H1 (cell line): Measurements from ENCODE around the gene DLGAP3. TPM values are rescaled to one million over a fixed set of nuclear protein-coding genes. Genes with fewer than 3 reads are reported as not detected.

ENCODE experiments used
- CTCF ChIA-PET: fragments of 300-600 bp; sonication (Branson Sonifier 250); formaldehyde crosslinking; loops from one replicate; lab custom pipeline; 2021; ENCODE audit not compliant: partially characterized antibody; lab: Charles Lee
- POLR2A ChIA-PET: fragments of 300-600 bp; sonication (Branson Sonifier 250); formaldehyde crosslinking; loops from one replicate; lab custom pipeline; 2021; ENCODE audit warnings: inconsistent platforms; ENCODE audit not compliant: partially characterized antibody; lab: Charles Lee
- DNase-seq, 2 experiments: peaks; one replicate each; pipeline versions ENCODE4 v3.0.0 to v3.0.0-alpha.2; 2010 to 2022; ENCODE audit warnings: low spot score in 2 of 2, low read depth in 1 of 2, mixed read lengths in 1 of 2
- FAIRE-seq: peaks from 2 replicates; lab custom pipeline; 2011; peaks lifted over from hg19 to GRCh38; lab: Jason Lieb, UNC
- H2AFZ ChIP-seq: 2 replicates; pipeline ENCODE4 v1.8.1; 2012; ENCODE audit warnings: low read length, inconsistent platforms
- H2AK5ac ChIP-seq: 2 replicates; pipeline ENCODE4 v1.6.1; 2013; ENCODE audit warnings: low read depth, low read length
- H2BK120ac ChIP-seq: replicated peaks from 2 replicates; pipeline ENCODE3; 2013; ENCODE audit warnings: low read depth, low read length, inconsistent platforms
- H2BK12ac ChIP-seq: 2 replicates; pipeline ENCODE4 v1.6.1; 2013; ENCODE audit warnings: low read depth, low read length
- H2BK15ac ChIP-seq: 2 replicates; pipeline ENCODE4 v1.6.1; 2013; ENCODE audit warnings: low read length
- H2BK20ac ChIP-seq: 2 replicates; pipeline ENCODE4 v1.6.1; 2013; ENCODE audit warnings: low read length
- H2BK5ac ChIP-seq: 2 replicates; pipeline ENCODE4 v1.6.1; 2013; ENCODE audit warnings: low read depth, low read length
- H3K14ac ChIP-seq: 2 replicates; pipeline ENCODE4 v1.6.1; 2013; ENCODE audit warnings: inconsistent platforms; ENCODE audit not compliant: insufficient read length
- H3K18ac ChIP-seq: 2 replicates; pipeline ENCODE4 v1.6.1; 2013; ENCODE audit warnings: low read length; ENCODE audit errors: extremely low read depth
- H3K23ac ChIP-seq: 2 replicates; pipeline ENCODE4 v1.6.1; 2013; ENCODE audit warnings: inconsistent platforms; ENCODE audit not compliant: insufficient read length
- H3K23me2 ChIP-seq: 2 replicates; pipeline ENCODE4 v1.6.1; 2013; ENCODE audit warnings: low read depth, low read length
- H3K27ac ChIP-seq: 2 replicates; pipeline ENCODE4 v1.6.1; 2011; ENCODE audit warnings: low read depth, low read length, inconsistent platforms
- H3K27me3 ChIP-seq, 4 experiments: replicated peaks in 1 of 4; 1 replicate in 1 of 4; 2 replicates in 3 of 4; pipeline versions ENCODE4 v1.6.1 to v1.8.1; 2011 to 2013; ENCODE audit warnings: low read length in 3 of 4, mild to moderate bottlenecking in 3 of 4, inconsistent platforms in 2 of 4, mixed read lengths in 2 of 4, moderate library complexity in 1 of 4; ENCODE audit not compliant: control insufficient read depth in 3 of 4, insufficient read depth in 3 of 4; ENCODE audit errors: extremely low read depth in 1 of 4
- H3K36me3 ChIP-seq, 4 experiments: 2 replicates each; pipeline versions ENCODE4 v1.6.1 to v1.8.1; 2011 to 2013; ENCODE audit warnings: mild to moderate bottlenecking in 4 of 4, low read length in 3 of 4, moderate library complexity in 2 of 4, control low read depth in 1 of 4, inconsistent platforms in 1 of 4; ENCODE audit not compliant: insufficient read depth in 4 of 4, control insufficient read depth in 2 of 4
- H3K4ac ChIP-seq: replicated peaks from 2 replicates; pipeline ENCODE3; 2013; ENCODE audit warnings: low read length, low read depth, mixed read lengths, inconsistent platforms; ENCODE audit not compliant: insufficient read length
- H3K4me1 ChIP-seq, 4 experiments: replicated peaks in 1 of 4; 1 replicate in 1 of 4; 2 replicates in 3 of 4; pipeline versions ENCODE4 v1.6.1 to v1.8.1; 2011 to 2013; ENCODE audit warnings: low read length in 3 of 4, inconsistent platforms in 2 of 4, mixed read lengths in 1 of 4; ENCODE audit not compliant: insufficient read depth in 4 of 4, control insufficient read depth in 3 of 4
- H3K4me2 ChIP-seq, 2 experiments: 2 replicates each; pipeline versions ENCODE4 v1.6.1 to v1.8.1; 2011 to 2013; ENCODE audit warnings: low read depth in 2 of 2, low read length in 2 of 2, control low read depth in 1 of 2, inconsistent platforms in 1 of 2, mild to moderate bottlenecking in 1 of 2; ENCODE audit not compliant: insufficient read depth in 1 of 2
- H3K4me3 ChIP-seq, 4 experiments: fragments of 200-600, 300-600 bp in 1 of 4; sonication (generic), shearing (Covaris generic), sonication (Bioruptor Twin) in 1 of 4; 2 replicates each; pipeline versions ENCODE4 v1.5.1 to v1.8.1; 2011 to 2016; ENCODE audit warnings: low read length in 4 of 4, low read depth in 3 of 4, control low read depth in 2 of 4, inconsistent platforms in 2 of 4, mild to moderate bottlenecking in 2 of 4, mixed read lengths in 1 of 4, moderate library complexity in 1 of 4; ENCODE audit not compliant: insufficient read depth in 2 of 4; ENCODE audit errors: extremely low read depth in 1 of 4
- H3K56ac ChIP-seq: replicated peaks from 2 replicates; pipeline ENCODE3; 2013; ENCODE audit warnings: low read depth, mild to moderate bottlenecking, mixed read lengths, low read length, inconsistent platforms; ENCODE audit not compliant: insufficient read length
- H3K79me1 ChIP-seq: 2 replicates; pipeline ENCODE4 v1.6.1; 2013; ENCODE audit warnings: low read depth, low read length, control low read depth
- H3K79me2 ChIP-seq, 2 experiments: 2 replicates each; pipeline versions ENCODE4 v1.6.1 to v1.8.1; 2012 to 2013; ENCODE audit warnings: low read length in 2 of 2, mild to moderate bottlenecking in 2 of 2, inconsistent platforms in 1 of 2; ENCODE audit not compliant: insufficient read depth in 2 of 2, control insufficient read depth in 1 of 2
- H3K9ac ChIP-seq, 4 experiments: replicated peaks in 1 of 4; 1 replicate in 1 of 4; 2 replicates in 3 of 4; pipeline versions ENCODE4 v1.6.1 to v1.8.1; 2011 to 2013; ENCODE audit warnings: low read depth in 3 of 4, low read length in 3 of 4, control low read depth in 2 of 4, mild to moderate bottlenecking in 2 of 4, moderate library complexity in 2 of 4, inconsistent platforms in 1 of 4; ENCODE audit errors: extremely low read depth in 1 of 4
- H3K9me3 ChIP-seq, 2 experiments: 2 replicates each; pipeline versions ENCODE4 v1.6.1 to v1.8.1; 2012 to 2013; ENCODE audit warnings: mild to moderate bottlenecking in 2 of 2, moderate library complexity in 2 of 2, control low read depth in 1 of 2, inconsistent platforms in 1 of 2, low read depth in 1 of 2, low read length in 1 of 2, mixed read lengths in 1 of 2; ENCODE audit not compliant: insufficient read depth in 2 of 2
- H4K20me1 ChIP-seq, 2 experiments: replicated peaks in 1 of 2; 2 replicates each; pipeline versions ENCODE3 to v1.8.1; 2011 to 2013; ENCODE audit warnings: inconsistent platforms in 2 of 2, low read length in 2 of 2, mild to moderate bottlenecking in 1 of 2; ENCODE audit not compliant: insufficient read depth in 2 of 2, control insufficient read depth in 1 of 2
- H4K5ac ChIP-seq: 2 replicates; pipeline ENCODE4 v1.6.1; 2013; ENCODE audit warnings: low read length, low read depth, mixed read lengths, inconsistent platforms; ENCODE audit not compliant: insufficient read length
- H4K8ac ChIP-seq: 2 replicates; pipeline ENCODE4 v1.8.0; 2013; ENCODE audit warnings: mild to moderate bottlenecking, moderate library complexity, low read length, inconsistent platforms; ENCODE audit not compliant: insufficient read depth; ENCODE audit errors: extremely low read depth
- H4K91ac ChIP-seq: replicated peaks from 2 replicates; pipeline ENCODE3; 2013; ENCODE audit warnings: low read length, mixed read lengths, inconsistent platforms; ENCODE audit not compliant: insufficient read length
- EZH2 ChIP-seq: fragments of 200-600 bp; sonication (generic); IDR thresholded peaks from 2 replicates; pipeline ENCODE4 v1.7.1; 2012; ENCODE audit warnings: low read depth, mild to moderate bottlenecking, moderate library complexity, low read length, inconsistent platforms; ENCODE audit not compliant: severe bottlenecking
- HDAC2 ChIP-seq, 2 experiments: fragments of 300-600 bp in 1 of 2; sonication (generic) in 1 of 2; IDR thresholded peaks; 2 replicates each; pipeline ENCODE4 v1.6.1; 2011 to 2012; ENCODE audit warnings: low read depth in 2 of 2, low read length in 2 of 2, mild to moderate bottlenecking in 2 of 2, moderate library complexity in 2 of 2, borderline replicate concordance in 1 of 2, inconsistent platforms in 1 of 2
- JUND ChIP-seq: IDR thresholded peaks from 2 replicates; pipeline ENCODE4 v1.6.1; 2011; ENCODE audit warnings: mild to moderate bottlenecking, improper control_type of control experiment, low read length
- KDM4A ChIP-seq: IDR thresholded peaks from one replicate; pipeline ENCODE4 v1.7.1; 2012; ENCODE audit warnings: low read depth, mild to moderate bottlenecking, moderate library complexity, low read length, inconsistent platforms; ENCODE audit not compliant: severe bottlenecking
- RBBP5 ChIP-seq: IDR thresholded peaks from 2 replicates; pipeline ENCODE4 v1.7.1; 2012; ENCODE audit warnings: low read depth, mild to moderate bottlenecking, inconsistent platforms, low read length, moderate library complexity, borderline replicate concordance
- SP4 ChIP-seq: IDR thresholded peaks from 2 replicates; pipeline ENCODE4 v1.6.1; 2012; ENCODE audit warnings: low read length, inconsistent platforms
- SUZ12 ChIP-seq: fragments of 200-600 bp; sonication (generic); IDR thresholded peaks from 2 replicates; pipeline ENCODE4 v1.6.1; 2012; ENCODE audit warnings: mild to moderate bottlenecking, inconsistent platforms, low read length, moderate library complexity, mixed read lengths
- YY1 ChIP-seq: IDR thresholded peaks from 2 replicates; pipeline ENCODE4 v1.6.1; 2011; ENCODE audit warnings: low read depth, mild to moderate bottlenecking, low read length
- WGBS, 2 experiments: shearing (Covaris generic) in 1 of 2; methylation state at CpG; one replicate each; pipeline versions ENCODE4 v1.1.6 to v1.1.7; 2013 to 2015; ENCODE audit warnings: low lambda C conversion rate in 2 of 2, mixed read lengths in 2 of 2, inconsistent platforms in 1 of 2, low coverage in 1 of 2, missing lambda C conversion rate in 1 of 2; ENCODE audit not compliant: insufficient replicate concordance in 2 of 2, insufficient coverage in 1 of 2, insufficient read length in 1 of 2; ENCODE audit errors: extremely low coverage in 1 of 2, missing lambda C conversion rate in 1 of 2; 5-methylcytosine and 5-hydroxymethylcytosine counted together
- polyA plus RNA-seq, 7 experiments: library from polyadenylated mRNA; depleted of rRNA in 3 of 7; stranded (reverse) in 5 of 7; unstranded in 2 of 7; fragments of >200 nt in 5 of 7; fragments of 200-250 nt in 2 of 7; gene quantifications; 1 replicate in 5 of 7; 2 replicates in 1 of 7; 4 replicates in 1 of 7; pipeline versions ENCODE4 v1.2.1 to v1.2.3, GENCODE V29; 2011 to 2013; ENCODE audit warnings: missing spikeins in 2 of 7, mixed read lengths in 2 of 7
- total RNA-seq: library from RNA; stranded (reverse); fragmentation: NEBNext Ultra II Directional; extraction: Animal tissue kit (Norgen Biotek cat#: 25700); gene quantifications from 2 replicates; pipeline ENCODE4 v1.2.1, GENCODE V29; 2021
- TF ChIP-seq, protein P1 (sequence below): IDR thresholded peaks from 2 replicates; pipeline ENCODE4 v1.6.1; 2011; ENCODE audit warnings: low read depth, mild to moderate bottlenecking, low read length; ENCODE audit not compliant: insufficient read depth

DLGAP3 gene
- total and polyA plus RNA-seq, 2 of the 8 experiments (the other 6 are each of a cell fraction or from before 2014, with no cell fraction given) = 3.8 to 13.2 TPM

DNA sequence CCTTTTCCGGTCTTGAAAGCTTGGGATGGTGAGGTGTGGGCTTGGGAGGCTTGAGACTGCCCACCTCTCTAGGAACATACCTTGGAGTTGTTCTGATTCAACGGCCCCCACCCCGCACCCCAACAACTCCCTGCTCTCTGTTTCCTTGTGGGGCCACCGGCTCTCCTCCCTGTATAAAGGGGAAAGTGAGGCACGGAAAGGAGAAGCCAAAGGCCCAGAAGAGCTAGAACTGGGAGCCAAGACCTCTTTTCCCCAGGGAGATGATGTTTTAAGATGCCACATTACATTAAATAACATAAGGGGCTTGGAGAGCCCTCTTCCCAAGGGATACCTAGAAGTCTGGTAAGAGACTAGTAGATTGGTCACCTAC, 1.2 kb upstream of the DLGAP3 start:
- Histone ChIP-seq H3K27me3 (peaks cover 0 to 22% (median 19%) of the 10 kb centered on the region in 4 experiments; a peak in 6 of 7 replicates), H2BK12ac (peak overlapping the region; percentile 68; the same call in 1 of the 2 replicates), H3K27ac (no peak overlapping the region), H3K23me2 (peaks cover 12% of the 10 kb centered on the region), H3K4me3 (peak overlapping the region in 2 of 4 experiments; percentile 57 to 80; a peak in 4 of 8 replicates), H3K9ac (no peak overlapping the region), H2AK5ac (no peak overlapping the region), H2AFZ (no peak overlapping the region), H4K5ac (no peak overlapping the region), H4K8ac (peak overlapping the region; percentile 7; the same call in 1 of the 2 replicates), H3K23ac (no peak overlapping the region), H3K79me2 (no peaks in the 10 kb centered on the region), H4K20me1 (peaks cover 0 to 8% of the 10 kb centered on the region in 2 experiments), H3K56ac (no peak overlapping the region), H3K14ac (no peak overlapping the region), H3K4me1 (peaks cover 6 to 9% (median 8%) of the 10 kb centered on the region in 4 experiments), H3K36me3 (no peaks in the 10 kb centered on the region), H3K79me1 (no peaks in the 10 kb centered on the region), H4K91ac (no peak overlapping the region), H3K4me2 (peak overlapping the region; percentile 59 to 88), H2BK20ac (no peak overlapping the region), H3K4ac (no peak overlapping the region), H3K18ac (no peak overlapping the region), H2BK15ac (no peak overlapping the region), H3K9me3 (no peaks in the 10 kb centered on the region), H2BK5ac (no peak overlapping the region), H2BK120ac (no peak overlapping the region)
- FAIRE-seq = no peak
- DNase-seq = no peak
- ChIA-PET POLR2A (interaction anchor here (1.9 to 3.0 kb wide), 2 partner anchors 11 to 46 kb away, joined by 5 to 12 read pairs; no protein-coding TSS in a partner anchor), CTCF (interaction anchor here (0.9 to 2.1 kb wide), 3 partner anchors 11 to 63 kb away, joined by 3 to 8 read pairs (median 4); no protein-coding TSS in a partner anchor)
- WGBS, 2 experiments = no CpG with 5 or more reads among the region's 5 CpGs
- TF ChIP-seq JUND = no peak
- TF ChIP-seq SP4 = no peak
- TF ChIP-seq, protein P1, sequence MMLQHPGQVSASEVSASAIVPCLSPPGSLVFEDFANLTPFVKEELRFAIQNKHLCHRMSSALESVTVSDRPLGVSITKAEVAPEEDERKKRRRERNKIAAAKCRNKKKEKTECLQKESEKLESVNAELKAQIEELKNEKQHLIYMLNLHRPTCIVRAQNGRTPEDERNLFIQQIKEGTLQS = no peak
- no peak for TF ChIP-seq KDM4A
- TF ChIP-seq EZH2 = no peak
- TF ChIP-seq RBBP5 = no peak
- TF ChIP-seq SUZ12 = no peak
- no peak for TF ChIP-seq HDAC2 (IDR thresholded peaks at IDR 0.05; ENCODE audit: borderline replicate concordance in 1 of 2, low read depth in 2 of 2, low read length in 2 of 2)
- TF ChIP-seq YY1 = no peak
